ENCODE measurements around the gene ZNF649. TPM values are rescaled to one million over a fixed set of nuclear protein-coding genes. Genes with fewer than 3 reads are reported as not detected.

Gene ZNF649
- total and polyA plus RNA-seq, 9 donors: 9.4 to 22.4 (median 16.0) TPM

DNA sequence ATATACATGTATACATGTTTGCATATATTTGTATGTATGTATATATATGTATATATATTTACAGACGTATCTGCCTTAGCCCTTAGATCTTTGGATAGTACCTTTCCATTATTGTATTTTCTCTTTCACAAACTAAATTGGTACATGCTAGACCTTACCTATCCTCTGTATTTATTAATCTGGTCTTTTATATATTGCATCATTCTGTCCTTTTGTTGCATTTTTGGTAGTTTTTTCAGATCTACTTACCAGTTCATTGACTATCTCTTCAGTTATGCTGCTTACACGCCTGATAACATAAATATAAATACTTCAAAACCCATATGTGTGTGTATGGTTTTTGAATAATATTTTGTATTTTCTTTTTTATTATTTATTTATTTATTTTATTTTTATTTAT, 34.1 kb upstream of the ZNF649 start:
- Histone ChIP-seq H3K4me3 (no peak overlapping the region), H3K9me3 (peaks cover 2 to 74% of the 10 kb centered on the region in 2 donors), H3K27ac (no peak overlapping the region), H3K27me3 (no peaks in the 10 kb centered on the region), H3K4me1 (ENCODE audit: insufficient read depth) (no peaks in the 10 kb centered on the region), H3K36me3 (no peaks in the 10 kb centered on the region)
- no peak for DNase-seq
- WGBS, 3 donors: 93 to 94% (median 93%) methylated on average over 2 of the region's 2 CpGs
- TF ChIP-seq, protein P1, sequence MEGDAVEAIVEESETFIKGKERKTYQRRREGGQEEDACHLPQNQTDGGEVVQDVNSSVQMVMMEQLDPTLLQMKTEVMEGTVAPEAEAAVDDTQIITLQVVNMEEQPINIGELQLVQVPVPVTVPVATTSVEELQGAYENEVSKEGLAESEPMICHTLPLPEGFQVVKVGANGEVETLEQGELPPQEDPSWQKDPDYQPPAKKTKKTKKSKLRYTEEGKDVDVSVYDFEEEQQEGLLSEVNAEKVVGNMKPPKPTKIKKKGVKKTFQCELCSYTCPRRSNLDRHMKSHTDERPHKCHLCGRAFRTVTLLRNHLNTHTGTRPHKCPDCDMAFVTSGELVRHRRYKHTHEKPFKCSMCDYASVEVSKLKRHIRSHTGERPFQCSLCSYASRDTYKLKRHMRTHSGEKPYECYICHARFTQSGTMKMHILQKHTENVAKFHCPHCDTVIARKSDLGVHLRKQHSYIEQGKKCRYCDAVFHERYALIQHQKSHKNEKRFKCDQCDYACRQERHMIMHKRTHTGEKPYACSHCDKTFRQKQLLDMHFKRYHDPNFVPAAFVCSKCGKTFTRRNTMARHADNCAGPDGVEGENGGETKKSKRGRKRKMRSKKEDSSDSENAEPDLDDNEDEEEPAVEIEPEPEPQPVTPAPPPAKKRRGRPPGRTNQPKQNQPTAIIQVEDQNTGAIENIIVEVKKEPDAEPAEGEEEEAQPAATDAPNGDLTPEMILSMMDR (IDR thresholded peaks at IDR 0.05): no peak
- TF ChIP-seq POLR2A (IDR thresholded peaks at IDR 0.05) (no peak), EP300 (IDR thresholded peaks at IDR 0.05) (no peak)
- intact Hi-C loops (cut with DNase I): no loop called here

DNA sequence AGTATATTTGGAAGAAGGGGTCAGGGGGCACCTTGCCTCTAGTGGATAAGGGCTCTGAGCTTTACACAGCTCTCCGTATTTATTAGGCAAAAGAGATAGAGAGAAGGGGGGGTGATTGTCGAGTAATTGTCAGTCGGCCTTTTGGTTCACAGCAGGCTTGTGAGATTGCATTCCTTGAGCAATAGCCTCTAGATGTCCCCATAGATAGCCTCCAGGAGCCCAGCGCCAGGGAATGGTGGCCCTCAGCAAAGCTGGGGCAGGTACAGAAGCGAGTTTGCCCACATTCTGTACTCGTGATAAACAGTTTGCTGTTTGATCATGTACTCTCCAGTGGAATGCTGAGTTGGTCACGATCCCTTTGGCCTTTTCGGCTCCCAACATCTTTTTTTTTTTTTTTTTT, 27.1 kb upstream of the ZNF649 start:
- no peaks in the 10 kb centered on the region for H3K36me3 ChIP-seq
- H3K4me3 ChIP-seq: no peak overlapping the region

DNA sequence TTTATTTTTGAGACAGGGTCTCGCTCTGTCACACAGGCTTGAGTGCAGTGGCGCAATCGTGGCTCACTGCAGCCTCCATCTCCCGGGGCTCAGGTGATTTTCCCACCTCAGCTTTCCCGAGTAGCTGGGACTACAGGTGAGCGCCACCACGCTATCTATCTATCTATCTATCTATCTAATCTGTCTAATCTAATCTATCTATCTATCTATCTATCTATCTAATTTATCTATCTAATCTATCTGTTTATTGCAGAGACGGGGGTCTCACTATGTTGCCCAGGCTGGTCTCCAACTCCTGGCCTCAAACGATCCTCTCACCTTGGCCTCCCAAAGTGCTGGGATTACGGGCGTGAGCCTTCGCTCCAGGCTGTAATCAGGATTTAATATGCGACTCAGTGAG, 23.0 kb upstream of the ZNF649 start:
- Histone ChIP-seq H3K9me3 (peaks cover 0 to 11% of the 10 kb centered on the region in 2 donors), H3K27ac (no peak overlapping the region), H3K4me3 (peak overlapping the region; percentile 89), H3K4me1 (ENCODE audit: insufficient read depth) (no peaks in the 10 kb centered on the region), H3K27me3 (no peaks in the 10 kb centered on the region), H3K36me3 (no peaks in the 10 kb centered on the region)
- DNase-seq: no peak
- intact Hi-C loops (cut with DNase I): no loop called here
- 30 to 31% (median 30%) methylated on average over 13 of the region's 13 CpGs for WGBS, 3 donors
- TF ChIP-seq EP300 (IDR thresholded peaks at IDR 0.05): no peak
- TF ChIP-seq, protein P1 (IDR thresholded peaks at IDR 0.05): no peak
- TF ChIP-seq POLR2A (IDR thresholded peaks at IDR 0.05): no peak

More for the DNA sequence above, 27.1 kb upstream of the ZNF649 start:
- H3K4me1 ChIP-seq (ENCODE audit: insufficient read depth): no peaks in the 10 kb centered on the region
- H3K27ac ChIP-seq: no peak overlapping the region
- intact Hi-C loops (cut with DNase I): no loop called here
- H3K27me3 ChIP-seq: no peaks in the 10 kb centered on the region
- TF ChIP-seq, protein P1 (IDR thresholded peaks at IDR 0.05): no peak
- TF ChIP-seq EP300 (IDR thresholded peaks at IDR 0.05) (no peak), POLR2A (IDR thresholded peaks at IDR 0.05) (no peak)
- peaks cover 0 to 29% of the 10 kb centered on the region in 2 donors for H3K9me3 ChIP-seq
- 90 to 98% (median 91%) methylated on average over 8 of the region's 8 CpGs for WGBS, 3 donors
- DNase-seq: no peak

DNA sequence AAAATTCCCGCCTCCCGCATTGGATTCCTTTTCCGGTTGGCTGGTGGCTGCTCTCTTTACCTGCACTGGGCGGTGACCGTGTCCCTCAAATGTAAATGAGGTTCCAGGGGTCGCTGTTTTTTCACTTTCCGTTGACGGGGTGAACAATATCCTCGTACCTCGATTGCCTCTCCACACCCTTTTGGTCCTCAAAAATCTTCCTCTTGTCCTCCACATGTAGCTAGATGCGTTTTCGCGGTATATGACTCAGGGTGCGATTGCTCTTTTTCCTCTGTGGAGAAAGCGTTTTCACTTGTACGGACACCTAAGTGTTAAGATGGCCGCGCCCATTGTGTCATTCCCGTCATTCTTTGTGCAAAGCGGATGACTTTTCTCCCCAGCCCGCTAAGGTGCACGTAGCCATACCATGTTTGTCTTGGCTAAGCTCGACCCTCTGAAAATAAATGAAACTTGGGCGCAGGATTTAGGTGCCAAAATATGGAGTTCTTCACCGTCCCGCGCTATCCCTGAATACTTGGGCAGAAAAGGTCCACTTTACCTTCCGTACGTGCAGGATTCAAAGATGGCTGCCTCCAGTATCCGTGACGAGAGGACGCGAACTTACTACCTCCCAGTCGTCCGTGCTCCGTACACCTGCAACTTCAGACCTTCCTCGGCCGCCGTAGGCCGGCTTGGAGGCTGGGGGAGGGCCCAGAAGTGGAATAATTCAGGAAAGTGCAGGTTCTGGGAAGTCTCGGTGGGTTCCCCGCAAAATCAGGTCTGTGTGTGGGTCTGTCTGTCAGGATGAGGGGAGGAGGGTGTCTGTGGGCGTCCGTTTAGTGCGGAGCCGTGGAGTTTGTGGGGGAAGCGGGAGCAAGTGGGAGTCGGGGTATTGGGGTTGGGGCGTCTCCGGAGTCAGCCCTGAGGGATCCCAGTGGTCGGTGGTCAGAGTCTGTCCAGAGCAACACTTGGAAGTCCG, 22.2 kb upstream of the ZNF649 start, which contains the start of gene ZNF613:
ZNF613 (plus strand) TSS at position 689 of the 958 bp plus-strand sequence. CDS start 8,749 bp downstream, outside the sequence.
- H3K9me3 ChIP-seq: peaks cover 0 to 12% of the 10 kb centered on the region in 2 donors
- WGBS, 3 donors: 0 to 1% (median 0%) methylated on average over 52 of the region's 52 CpGs
- H3K27ac ChIP-seq: peak within 1 kb of the TSS; percentile 84
- no peaks in the 10 kb centered on the region for H3K36me3 ChIP-seq
- peak within 1 kb of the TSS; percentile 89 for H3K4me3 ChIP-seq
- intact Hi-C loops (cut with DNase I): no loop called here
- H3K4me1 ChIP-seq (ENCODE audit: insufficient read depth): no peaks in the 10 kb centered on the region
- TF ChIP-seq EP300 (IDR thresholded peaks at IDR 0.05): no peak
- no peak for TF ChIP-seq POLR2A (IDR thresholded peaks at IDR 0.05)
- TF ChIP-seq, protein P1 (IDR thresholded peaks at IDR 0.05): peak in 2 of 3 donors; percentile 17 to 25
- peak; percentile 85 to 89 (median 87) for DNase-seq
- H3K27me3 ChIP-seq: no peaks in the 10 kb centered on the region
